HUES64 (cell line): ENCODE data around the gene PICALM.

Experiments
- H3K27ac ChIP-seq: 2 replicates; pipeline ENCODE4 v1.7.0; 2013; ENCODE audit warnings: low read depth, low read length, inconsistent platforms
- H3K27me3 ChIP-seq: 2 replicates; pipeline ENCODE4 v1.6.1; 2013; ENCODE audit warnings: mild to moderate bottlenecking, low read length; ENCODE audit not compliant: insufficient read depth
- H3K36me3 ChIP-seq: 2 replicates; pipeline ENCODE4 v1.6.1; 2013; ENCODE audit warnings: mild to moderate bottlenecking, low read length; ENCODE audit not compliant: insufficient read depth
- H3K4me1 ChIP-seq: 2 replicates; pipeline ENCODE4 v1.6.1; 2013; ENCODE audit warnings: mild to moderate bottlenecking, low read length, moderate library complexity; ENCODE audit not compliant: insufficient read depth
- H3K4me3 ChIP-seq: 2 replicates; pipeline ENCODE4 v1.5.1; 2013; ENCODE audit warnings: mild to moderate bottlenecking, low read length, moderate library complexity
- H3K9ac ChIP-seq: 2 replicates; pipeline ENCODE4 v1.6.1; 2013; ENCODE audit warnings: mild to moderate bottlenecking, low read depth, low read length
- H3K9me3 ChIP-seq: 2 replicates; pipeline ENCODE4 v1.6.1; 2013; ENCODE audit warnings: low read depth, low read length; ENCODE audit not compliant: insufficient read depth
- WGBS: fragments of 150-250, 120-280 bp; methylation state at CpG from one replicate; pipeline ENCODE4 v1.1.7; 2013; ENCODE audit warnings: missing lambda C conversion rate; 5-methylcytosine and 5-hydroxymethylcytosine counted together

PICALM gene

DNA sequence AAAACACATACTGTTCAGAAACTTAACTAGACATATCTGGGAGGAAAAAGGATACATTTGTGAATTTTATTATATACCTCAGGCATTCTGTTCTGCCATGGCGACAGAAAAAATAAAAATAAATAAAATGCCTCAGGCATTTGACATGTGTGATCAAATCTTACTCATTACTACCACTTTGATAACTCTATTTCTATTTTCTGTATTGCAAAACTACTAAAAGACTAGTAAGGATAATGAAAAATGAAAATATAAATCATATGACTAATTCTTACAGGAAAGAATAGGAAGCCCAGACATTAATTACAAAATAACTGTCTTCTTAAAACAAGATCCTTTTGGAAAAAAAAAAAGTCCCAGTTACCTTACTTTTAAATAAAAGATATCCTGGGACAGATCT lies 5.3 kb downstream of the PICALM start:
- Histone ChIP-seq H3K27ac (no peak overlapping the region), H3K27me3 (no peaks in the 10 kb centered on the region), H3K9me3 (no peaks in the 10 kb centered on the region), H3K4me3 (no peak overlapping the region), H3K36me3 (no peaks in the 10 kb centered on the region), H3K9ac (no peak overlapping the region), H3K4me1 (peaks cover 46% of the 10 kb centered on the region)
- WGBS, result 71% methylated on average over 1 of the region's 1 CpG

DNA sequence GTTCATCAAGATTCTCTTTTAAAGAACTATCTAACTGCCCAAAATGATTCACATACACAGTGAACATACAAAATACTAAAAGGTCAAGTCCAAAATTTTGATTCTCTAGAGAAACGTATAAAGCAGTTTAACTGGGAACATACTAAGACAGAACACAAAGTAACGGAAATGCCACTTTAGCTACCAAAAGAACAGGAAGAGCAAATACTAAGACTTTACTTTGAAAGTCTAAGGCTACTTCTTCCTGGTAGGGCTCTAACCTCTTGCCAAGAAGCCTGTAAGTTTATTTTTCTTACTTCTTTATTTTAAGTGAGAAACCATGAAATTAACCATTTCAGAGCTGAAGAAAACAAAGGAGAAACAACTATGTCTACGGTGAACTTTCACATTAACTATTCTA lies 6.2 kb downstream of the PICALM start:
- Histone ChIP-seq H3K9ac (no peak overlapping the region), H3K27me3 (no peaks in the 10 kb centered on the region), H3K27ac (no peak overlapping the region), H3K9me3 (no peaks in the 10 kb centered on the region), H3K36me3 (no peaks in the 10 kb centered on the region), H3K4me3 (no peak overlapping the region), H3K4me1 (peaks cover 46% of the 10 kb centered on the region)
- 79% methylated on average over 2 of the region's 3 CpGs for WGBS

DNA sequence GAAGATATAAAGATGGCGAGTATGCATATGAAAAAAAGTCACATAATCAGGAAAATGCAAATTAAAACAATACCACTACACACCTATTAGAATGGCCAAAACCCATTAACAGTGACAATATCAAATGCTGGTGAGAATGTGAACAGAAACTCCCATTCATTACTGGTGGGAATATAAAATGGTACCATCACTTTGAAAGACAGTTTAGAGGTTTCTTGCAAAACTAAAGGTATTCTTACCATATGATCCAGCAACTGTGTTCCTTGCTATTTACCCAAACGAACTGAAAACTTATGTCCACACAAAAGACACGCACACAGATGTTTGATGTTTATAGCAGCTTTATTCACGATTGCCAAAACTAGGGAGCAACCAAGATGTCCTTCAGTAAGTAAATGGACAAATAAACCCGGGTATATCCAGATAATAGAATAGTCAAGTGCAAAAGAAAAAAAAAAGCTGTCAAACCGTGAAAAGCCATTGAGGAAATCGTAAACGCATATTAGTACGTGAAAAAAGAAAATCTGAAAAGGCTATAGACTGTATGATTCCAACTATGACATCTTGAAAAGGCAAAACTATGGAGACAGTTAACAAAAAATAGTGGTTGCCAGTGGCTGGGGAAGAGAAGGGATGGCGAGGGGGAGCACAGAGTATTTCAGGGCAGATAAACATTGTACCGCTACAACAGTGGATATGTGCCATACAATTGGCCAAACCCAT lies 7.2 kb downstream of the PICALM start:
- H3K4me1 ChIP-seq, result peaks cover 42% of the 10 kb centered on the region
- no peaks in the 10 kb centered on the region for H3K9me3 ChIP-seq
- 95% methylated on average over 10 of the region's 11 CpGs for WGBS
- no peak overlapping the region for H3K27ac ChIP-seq
- H3K9ac ChIP-seq, result no peak overlapping the region
- H3K4me3 ChIP-seq, result no peak overlapping the region
- H3K27me3 ChIP-seq, result no peaks in the 10 kb centered on the region
- H3K36me3 ChIP-seq, result no peaks in the 10 kb centered on the region

DNA sequence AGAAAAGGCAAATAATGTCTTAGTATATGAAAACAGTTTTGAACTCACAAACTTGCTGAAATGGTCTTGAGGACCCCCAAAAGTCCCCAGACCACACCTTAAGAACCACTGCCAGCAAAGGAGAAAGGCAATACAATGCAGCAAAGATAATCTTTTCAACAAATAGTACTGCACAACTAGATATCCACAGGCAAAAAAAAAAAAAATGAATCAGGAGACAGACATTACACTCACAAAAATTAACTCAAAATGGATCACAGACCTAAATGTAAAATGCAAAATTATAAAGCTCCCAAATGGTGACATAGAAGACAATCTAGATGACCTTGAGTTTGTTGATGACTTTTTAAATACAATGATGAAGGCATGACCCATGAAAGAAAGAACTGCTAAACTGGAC lies 8.3 kb downstream of the PICALM start:
- H3K36me3 ChIP-seq, result no peaks in the 10 kb centered on the region
- peaks cover 31% of the 10 kb centered on the region for H3K4me1 ChIP-seq
- H3K27me3 ChIP-seq, result no peaks in the 10 kb centered on the region
- no peak overlapping the region for H3K4me3 ChIP-seq
- no peak overlapping the region for H3K9ac ChIP-seq
- H3K9me3 ChIP-seq, result no peaks in the 10 kb centered on the region
- no peak overlapping the region for H3K27ac ChIP-seq

DNA sequence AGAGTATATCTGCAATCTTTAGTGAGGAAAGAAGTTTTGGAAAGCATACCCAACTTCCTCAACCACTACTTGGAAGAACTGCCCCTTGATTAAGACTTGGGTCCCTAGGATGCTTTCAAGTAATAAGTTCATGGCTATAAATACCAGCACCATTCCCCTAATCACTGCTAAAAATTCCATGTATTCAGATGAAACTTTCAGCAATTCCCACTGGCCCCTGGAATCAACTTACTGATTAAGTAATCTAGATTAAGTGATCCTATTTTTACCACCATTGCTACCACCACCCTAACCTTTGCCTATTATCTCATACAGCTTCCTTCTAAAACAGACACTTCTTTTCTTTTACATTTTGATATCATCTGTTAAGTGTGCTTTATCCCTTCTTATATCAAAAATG lies 10.5 kb downstream of the PICALM start:
- no peaks in the 10 kb centered on the region for H3K27me3 ChIP-seq
- H3K9me3 ChIP-seq, result no peaks in the 10 kb centered on the region
- no peak overlapping the region for H3K9ac ChIP-seq
- H3K36me3 ChIP-seq, result no peaks in the 10 kb centered on the region
- H3K27ac ChIP-seq, result no peak overlapping the region
- H3K4me3 ChIP-seq, result no peak overlapping the region
- H3K4me1 ChIP-seq, result peaks cover 21% of the 10 kb centered on the region

DNA sequence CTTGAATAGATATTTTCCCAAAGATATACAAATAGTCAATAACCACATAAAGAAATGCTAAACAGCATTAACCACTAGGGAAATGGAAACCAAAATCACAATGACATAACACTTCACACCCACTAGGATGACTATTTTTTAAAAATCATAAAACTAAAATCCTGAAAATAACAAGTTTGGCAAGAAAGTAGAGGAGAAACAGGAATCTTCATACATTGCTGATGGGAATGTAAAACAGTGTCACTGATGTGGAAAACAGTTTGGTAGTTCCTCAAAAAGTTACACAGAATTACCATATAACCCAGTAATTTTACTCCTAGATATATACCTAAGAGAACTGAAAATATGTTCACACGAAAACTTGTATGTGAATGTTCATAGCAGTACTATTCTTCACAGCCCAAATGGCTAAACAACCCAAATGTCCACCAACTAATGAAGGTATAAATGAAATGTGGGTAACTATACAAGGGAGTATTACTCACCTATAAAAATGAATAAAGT lies 12.5 kb downstream of the PICALM start:
- Histone ChIP-seq H3K27ac (no peak overlapping the region), H3K4me3 (no peak overlapping the region), H3K9me3 (no peaks in the 10 kb centered on the region), H3K4me1 (peaks cover 12% of the 10 kb centered on the region), H3K27me3 (no peaks in the 10 kb centered on the region), H3K36me3 (no peaks in the 10 kb centered on the region), H3K9ac (no peak overlapping the region)
- no CpG with 5 or more reads among the region's 1 CpG for WGBS

DNA sequence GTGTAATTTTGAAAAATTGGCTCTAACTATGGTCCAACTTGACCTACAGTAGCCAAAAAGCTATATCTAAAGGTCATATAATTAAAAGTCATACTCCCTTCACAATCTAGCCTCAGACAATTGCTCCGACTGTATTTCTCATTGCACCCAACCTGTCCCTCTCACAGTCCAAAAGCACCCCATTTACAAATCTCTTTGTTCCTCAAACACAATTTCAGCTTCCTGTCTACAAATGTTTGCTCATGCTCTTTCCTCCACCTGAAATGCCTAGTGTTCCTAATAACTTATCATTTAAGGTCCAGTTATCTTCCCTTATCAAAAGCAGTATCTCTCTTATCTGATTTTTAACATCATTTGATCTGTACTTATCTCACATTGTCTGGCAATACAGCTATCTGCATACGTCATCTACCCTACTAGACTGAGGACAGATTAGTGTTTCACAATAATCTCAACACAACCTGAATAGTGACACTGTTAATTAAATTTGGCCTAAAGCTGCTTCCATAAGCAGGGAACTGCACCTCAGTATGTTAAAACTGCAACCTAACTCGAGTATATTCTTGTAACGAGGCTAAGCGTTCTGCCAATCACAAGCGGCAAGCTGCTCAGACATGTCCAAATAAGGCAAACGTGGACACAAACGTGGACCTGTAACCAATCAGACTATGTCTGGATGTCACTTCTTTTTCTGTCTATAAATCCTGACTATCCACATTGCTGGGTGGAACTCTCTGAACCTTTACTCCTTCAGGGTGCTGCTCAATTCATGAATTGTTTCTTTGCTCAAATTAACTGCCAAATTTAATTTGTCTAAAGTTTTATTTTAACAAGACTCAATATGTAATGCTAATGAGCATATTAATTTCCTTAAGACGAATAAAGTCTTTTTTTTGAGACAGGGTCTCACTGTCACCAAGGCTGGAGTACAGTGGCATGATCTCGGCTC lies 15.9 kb downstream of the PICALM start:
- no peak overlapping the region for H3K9ac ChIP-seq
- WGBS, result 93% methylated on average over 10 of the region's 10 CpGs
- no peak overlapping the region for H3K27ac ChIP-seq
- H3K27me3 ChIP-seq, result no peaks in the 10 kb centered on the region
- H3K4me1 ChIP-seq, result no peaks in the 10 kb centered on the region
- no peaks in the 10 kb centered on the region for H3K36me3 ChIP-seq
- H3K4me3 ChIP-seq, result no peak overlapping the region
- H3K9me3 ChIP-seq, result no peaks in the 10 kb centered on the region

DNA sequence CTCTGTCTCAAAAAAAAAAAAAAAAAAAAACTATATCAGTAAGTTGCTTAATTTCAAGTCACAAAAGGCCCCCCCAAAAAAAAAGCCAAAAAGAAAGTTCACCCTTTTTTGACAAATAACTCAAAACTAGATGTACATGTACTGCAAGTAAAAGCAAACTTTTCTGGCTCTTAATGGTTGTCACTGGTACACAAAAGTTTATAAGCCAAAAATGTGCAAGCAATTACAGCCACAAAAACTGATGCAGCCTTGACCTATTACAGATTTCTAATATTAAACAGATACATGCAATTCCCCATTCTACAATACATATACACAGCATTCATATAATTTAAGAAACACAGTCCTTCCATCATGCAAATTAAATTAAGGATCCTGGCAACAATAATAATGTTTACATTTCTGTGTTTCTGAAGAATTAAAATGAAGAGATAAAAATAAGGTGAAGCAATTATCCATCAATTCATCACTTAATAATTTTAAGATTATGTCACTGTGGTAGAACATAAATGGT lies 18.6 kb downstream of the PICALM start:
- no peaks in the 10 kb centered on the region for H3K36me3 ChIP-seq
- H3K27ac ChIP-seq, result no peak overlapping the region
- H3K9me3 ChIP-seq, result no peaks in the 10 kb centered on the region
- no peak overlapping the region for H3K4me3 ChIP-seq
- no peaks in the 10 kb centered on the region for H3K4me1 ChIP-seq
- H3K27me3 ChIP-seq, result no peaks in the 10 kb centered on the region
- no peak overlapping the region for H3K9ac ChIP-seq

DNA sequence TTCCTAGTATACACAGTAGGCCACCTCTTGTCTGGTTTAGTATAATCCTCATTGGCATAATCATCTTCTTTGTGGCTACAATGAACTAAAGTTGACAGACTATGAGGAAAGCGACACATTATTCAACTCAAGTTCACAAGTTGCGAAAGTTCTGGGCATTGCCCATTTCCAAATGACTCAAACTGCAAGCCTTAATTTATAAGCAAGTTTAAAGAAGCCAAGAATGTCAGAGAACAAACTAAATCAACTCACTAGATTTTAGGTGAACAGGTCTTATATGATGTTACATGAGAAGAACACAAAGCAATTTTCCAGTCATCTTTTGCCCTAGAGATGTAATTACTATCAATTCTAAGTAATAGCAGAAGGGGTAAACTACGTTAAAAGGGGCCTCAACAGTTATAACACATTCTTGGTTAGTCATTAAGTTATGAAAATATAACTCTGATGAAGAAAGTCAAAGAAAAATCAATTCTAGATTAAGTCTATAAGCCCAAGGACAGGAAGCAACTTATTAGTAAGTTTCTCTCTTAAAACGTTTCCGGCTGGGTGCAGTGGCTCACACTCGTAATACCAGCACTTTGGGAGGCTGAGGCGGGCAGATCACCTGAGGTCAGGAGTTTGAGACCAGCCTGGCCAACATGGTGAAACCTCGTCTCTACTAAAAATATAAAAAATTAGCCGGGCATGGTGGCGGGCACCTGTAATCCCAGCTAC lies 21.5 kb downstream of the PICALM start:
- H3K9ac ChIP-seq, result no peak overlapping the region
- no peaks in the 10 kb centered on the region for H3K9me3 ChIP-seq
- peaks cover 5% of the 10 kb centered on the region; the same call in 1 of the 2 replicates for H3K4me1 ChIP-seq
- no peak overlapping the region for H3K4me3 ChIP-seq
- H3K27me3 ChIP-seq, result no peaks in the 10 kb centered on the region
- no peak overlapping the region for H3K27ac ChIP-seq
- H3K36me3 ChIP-seq, result no peaks in the 10 kb centered on the region
- WGBS, result 91% methylated on average over 9 of the region's 10 CpGs

DNA sequence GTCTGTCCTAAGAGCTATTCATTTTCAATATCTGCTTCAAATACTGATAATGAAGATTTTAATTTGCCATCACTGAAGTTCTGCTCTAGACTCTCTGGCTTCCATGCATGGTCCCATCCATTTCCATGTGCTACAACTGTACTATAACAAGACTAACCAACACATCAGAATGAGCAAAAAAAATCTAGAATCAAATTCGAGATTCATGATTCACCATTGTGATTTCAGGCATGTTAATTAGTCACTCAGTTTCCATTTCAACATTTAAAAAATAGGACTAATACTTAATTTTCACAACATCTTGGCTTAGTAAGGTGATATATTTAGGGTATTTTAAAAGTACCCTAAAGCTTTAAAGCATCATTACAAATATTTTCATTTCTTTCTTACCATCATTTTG lies 22.8 kb downstream of the PICALM start:
- Histone ChIP-seq H3K27ac (no peak overlapping the region), H3K4me1 (peaks cover 17% of the 10 kb centered on the region), H3K9ac (no peak overlapping the region), H3K4me3 (no peak overlapping the region), H3K36me3 (no peaks in the 10 kb centered on the region), H3K9me3 (no peaks in the 10 kb centered on the region), H3K27me3 (no peaks in the 10 kb centered on the region)
- 97% methylated on average over 1 of the region's 1 CpG for WGBS
